OCI-LY3 (cell line): ENCODE results near the gene STK17B.

Source experiments
- EZH2phosphoT487 ChIP-seq: fragments of 200-600 bp; shearing (Covaris generic); IDR thresholded peaks from 2 replicates; pipeline ENCODE4 v1.6.1; 2018; ENCODE audit warnings: antibody characterized with exemption, mixed run types, low read depth
- TF ChIP-seq, protein P1 (sequence below): fragments of 200-600, 300-600 bp; sonication (generic); IDR thresholded peaks from 2 replicates; pipeline ENCODE4 v1.5.1; 2014; ENCODE audit warnings: antibody characterized with exemption, low read length, low read depth

DNA sequence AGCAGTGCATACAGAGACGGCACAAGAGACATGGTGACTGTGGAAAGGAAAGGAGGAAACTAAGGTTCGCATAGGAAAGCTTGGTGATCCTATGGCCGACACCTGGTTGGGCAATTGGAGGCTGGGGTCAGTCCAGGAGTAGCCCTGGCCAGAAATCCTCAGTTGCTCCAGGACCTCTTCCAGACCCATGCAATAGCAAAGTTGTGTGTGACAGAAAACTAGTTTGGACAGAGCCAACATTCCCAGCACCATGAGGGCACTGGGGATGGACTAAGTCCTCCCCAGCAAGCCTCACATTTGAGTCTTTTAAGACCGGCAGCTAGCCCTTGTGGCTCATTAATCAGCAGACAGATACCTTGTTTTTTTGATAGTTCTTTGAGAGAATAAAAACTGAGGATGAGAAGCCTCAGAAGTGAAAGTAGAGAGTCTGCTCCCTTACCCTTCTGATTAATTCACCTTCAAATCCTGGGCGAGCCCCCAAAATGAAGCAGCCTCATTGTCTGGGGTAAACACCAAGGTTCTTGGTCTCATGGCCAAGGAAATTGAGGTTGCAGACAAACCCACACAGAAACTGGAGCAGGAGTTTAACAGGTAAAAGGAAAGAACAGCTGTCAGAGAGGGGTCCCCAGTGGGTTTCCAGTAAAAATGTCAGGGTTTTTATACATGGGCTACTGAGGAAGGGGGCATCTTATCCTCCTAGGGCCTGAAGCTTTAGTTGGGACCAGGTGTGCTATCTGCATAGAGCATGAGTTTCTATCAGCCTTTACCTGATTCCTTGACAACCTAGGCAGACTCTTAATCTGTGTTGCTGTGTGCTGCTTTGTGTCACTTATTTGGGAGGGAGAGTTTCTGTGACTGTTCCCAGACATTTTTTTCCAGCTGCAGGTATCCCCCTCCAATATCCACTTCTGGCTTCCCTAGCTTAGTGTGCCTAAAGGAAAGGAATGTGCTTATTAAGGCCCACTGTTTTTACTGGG, 39.1 kb downstream of the STK17B start:
- TF ChIP-seq, protein P1, sequence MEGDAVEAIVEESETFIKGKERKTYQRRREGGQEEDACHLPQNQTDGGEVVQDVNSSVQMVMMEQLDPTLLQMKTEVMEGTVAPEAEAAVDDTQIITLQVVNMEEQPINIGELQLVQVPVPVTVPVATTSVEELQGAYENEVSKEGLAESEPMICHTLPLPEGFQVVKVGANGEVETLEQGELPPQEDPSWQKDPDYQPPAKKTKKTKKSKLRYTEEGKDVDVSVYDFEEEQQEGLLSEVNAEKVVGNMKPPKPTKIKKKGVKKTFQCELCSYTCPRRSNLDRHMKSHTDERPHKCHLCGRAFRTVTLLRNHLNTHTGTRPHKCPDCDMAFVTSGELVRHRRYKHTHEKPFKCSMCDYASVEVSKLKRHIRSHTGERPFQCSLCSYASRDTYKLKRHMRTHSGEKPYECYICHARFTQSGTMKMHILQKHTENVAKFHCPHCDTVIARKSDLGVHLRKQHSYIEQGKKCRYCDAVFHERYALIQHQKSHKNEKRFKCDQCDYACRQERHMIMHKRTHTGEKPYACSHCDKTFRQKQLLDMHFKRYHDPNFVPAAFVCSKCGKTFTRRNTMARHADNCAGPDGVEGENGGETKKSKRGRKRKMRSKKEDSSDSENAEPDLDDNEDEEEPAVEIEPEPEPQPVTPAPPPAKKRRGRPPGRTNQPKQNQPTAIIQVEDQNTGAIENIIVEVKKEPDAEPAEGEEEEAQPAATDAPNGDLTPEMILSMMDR: no peak
- no peak for TF ChIP-seq EZH2phosphoT487
